ENCODE measurements around the gene DBH.

DNA sequence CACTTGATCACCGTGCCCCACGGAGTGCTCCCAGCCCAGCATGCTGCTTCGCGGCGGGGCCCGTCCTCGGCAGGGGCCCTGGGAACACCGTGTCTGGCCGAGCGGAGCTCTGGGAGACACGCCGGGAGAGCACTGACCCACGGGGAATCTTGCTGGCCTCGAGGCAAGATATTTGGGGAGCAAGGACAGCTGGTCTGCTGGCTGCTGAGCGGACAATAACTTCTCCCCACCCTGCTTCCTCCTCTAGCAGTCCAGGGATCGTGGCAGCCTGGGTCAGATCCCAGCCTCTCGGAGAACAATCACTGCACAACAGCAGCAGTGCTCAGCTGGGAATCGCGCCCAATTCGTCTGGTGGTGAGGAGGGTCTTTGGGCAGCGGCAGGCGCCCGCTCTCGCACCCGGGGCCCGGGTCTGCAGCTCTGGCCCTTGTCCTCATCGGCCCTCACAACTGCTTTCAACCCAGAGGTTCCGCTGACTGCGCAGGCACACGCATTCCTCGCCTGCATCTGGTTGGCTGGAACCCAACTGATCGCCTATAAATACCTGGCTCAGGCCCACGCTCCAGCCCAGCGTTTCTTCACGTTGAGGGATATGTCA is 43.4 kb downstream of the DBH start:
- TF ChIP-seq, protein P1, sequence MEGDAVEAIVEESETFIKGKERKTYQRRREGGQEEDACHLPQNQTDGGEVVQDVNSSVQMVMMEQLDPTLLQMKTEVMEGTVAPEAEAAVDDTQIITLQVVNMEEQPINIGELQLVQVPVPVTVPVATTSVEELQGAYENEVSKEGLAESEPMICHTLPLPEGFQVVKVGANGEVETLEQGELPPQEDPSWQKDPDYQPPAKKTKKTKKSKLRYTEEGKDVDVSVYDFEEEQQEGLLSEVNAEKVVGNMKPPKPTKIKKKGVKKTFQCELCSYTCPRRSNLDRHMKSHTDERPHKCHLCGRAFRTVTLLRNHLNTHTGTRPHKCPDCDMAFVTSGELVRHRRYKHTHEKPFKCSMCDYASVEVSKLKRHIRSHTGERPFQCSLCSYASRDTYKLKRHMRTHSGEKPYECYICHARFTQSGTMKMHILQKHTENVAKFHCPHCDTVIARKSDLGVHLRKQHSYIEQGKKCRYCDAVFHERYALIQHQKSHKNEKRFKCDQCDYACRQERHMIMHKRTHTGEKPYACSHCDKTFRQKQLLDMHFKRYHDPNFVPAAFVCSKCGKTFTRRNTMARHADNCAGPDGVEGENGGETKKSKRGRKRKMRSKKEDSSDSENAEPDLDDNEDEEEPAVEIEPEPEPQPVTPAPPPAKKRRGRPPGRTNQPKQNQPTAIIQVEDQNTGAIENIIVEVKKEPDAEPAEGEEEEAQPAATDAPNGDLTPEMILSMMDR (IDR thresholded peaks at IDR 0.05), result no peak
- no peak for TF ChIP-seq POLR2A (IDR thresholded peaks at IDR 0.05)
